Heart left ventricle (tissue), 16 donors: ENCODE results near the gene CCDC169. TPM values are rescaled to one million over a fixed set of nuclear protein-coding genes. Genes with fewer than 3 reads are reported as not detected.
"Not testable (repeated sequence)": the region's sequence is repeated elsewhere in the genome, so short reads cannot be mapped to it uniquely, and the experiment has no call there.

Source experiments
- ATAC-seq, 4 donors: fragments of 200-7000 bp; cut with Tn5 transposase; one replicate each; pipeline ENCODE4 v1.9.1; 2020 to 2022; ENCODE audit warnings: moderate library complexity in 4 of 4, mild to moderate bottlenecking in 3 of 4, moderate number of reproducible peaks in 1 of 4
- DNase-seq, 5 donors: peaks; one replicate each; pipeline ENCODE4 v3.0.0-alpha.2; 2020
- H3K27ac ChIP-seq, 12 donors: fragments of 200-600 bp; sonication (generic) in 4 of 12; one replicate each; pipeline versions ENCODE4 v1.5.0 to v1.8.0; 2016 to 2022; ENCODE audit warnings: mild to moderate bottlenecking in 2 of 12
- H3K27me3 ChIP-seq, 9 donors: fragments of 200-600 bp; sonication (generic) in 2 of 9; one replicate each; pipeline versions ENCODE4 v1.5.1 to v1.8.0; 2016 to 2022; ENCODE audit warnings: mild to moderate bottlenecking in 3 of 9
- H3K36me3 ChIP-seq, 9 donors: fragments of 200-600 bp; sonication (generic) in 2 of 9; one replicate each; pipeline versions ENCODE4 v1.5.0 to v1.8.0; 2018 to 2022; ENCODE audit warnings: mild to moderate bottlenecking in 2 of 9
- H3K4me1 ChIP-seq, 12 donors: fragments of 200-600 bp; sonication (generic) in 4 of 12; one replicate each; pipeline versions ENCODE4 v1.5.0 to v1.8.0; 2016 to 2022; ENCODE audit warnings: mild to moderate bottlenecking in 3 of 12
- H3K4me3 ChIP-seq, 12 donors: fragments of 200-600 bp; sonication (generic) in 4 of 12; one replicate each; pipeline versions ENCODE4 v1.5.0 to v1.8.0; 2017 to 2022; ENCODE audit warnings: mild to moderate bottlenecking in 9 of 12, moderate library complexity in 4 of 12
- H3K9me3 ChIP-seq, 12 donors: fragments of 200-600 bp; sonication (generic) in 4 of 12; one replicate each; pipeline versions ENCODE4 v1.5.0 to v1.8.0; 2016 to 2022; ENCODE audit warnings: mild to moderate bottlenecking in 1 of 12
- POLR2A ChIP-seq, 2 donors: fragments of 450-650 bp; IDR thresholded peaks; one replicate each; pipeline ENCODE4 v1.6.1; 2017; ENCODE audit warnings: antibody characterized with exemption in 2 of 2, mild to moderate bottlenecking in 2 of 2, moderate library complexity in 2 of 2
- WGBS, 4 donors: extraction: QIAGEN DNeasy Blood & Tissue Kit in 2 of 4; methylation state at CpG; one replicate each; pipeline versions ENCODE4 v1.1.5 to v1.1.7; 2013 to 2018; 5-methylcytosine and 5-hydroxymethylcytosine counted together
- intact Hi-C, 10 donors: fragments of 100-400 bp; cut with DNase I; formaldehyde crosslinking; loops; one replicate each; pipeline versions ENCODE4 v1.11.1 to v1.14.2; 2022
- polyA plus RNA-seq, 2 donors: library from polyadenylated mRNA; stranded (reverse); fragments of 200-250 nt; gene quantifications; one replicate each; pipeline ENCODE4 v1.2.3, GENCODE V29; 2013
- total RNA-seq, 9 donors: library from RNA; depleted of rRNA in 2 of 9; stranded (reverse); fragments of >200 nt in 2 of 9; fragmentation: NEBNext Ultra II Directional in 3 of 9; extraction: Animal tissue kit (Norgen Biotek cat#: 25700) in 3 of 9; gene quantifications; one replicate each; pipeline versions ENCODE4 v1.1.0 to v1.2.4, GENCODE V29; 2016 to 2023
- TF ChIP-seq, protein P1 (sequence below), 12 donors: fragments of 200-600 bp; sonication (generic) in 4 of 12; IDR thresholded peaks; one replicate each; pipeline versions ENCODE4 v1.5.0 to v1.8.0; 2018 to 2022; ENCODE audit warnings: antibody characterized with exemption in 12 of 12, mild to moderate bottlenecking in 5 of 12
- donor health status: ischemic (EF 13 %, LVEDD 7.1; RV severe dilation, severe dysfunction).
- donor health status: healthy with polysubstance abuse.
- donor health status: DM: no; HTN: yes; CAD: no.
- donor health status: DM: no; HTN: no; CAD: no.
- donor health status: ischemic (EF 25% LVEDD 6.9; RV normal size, moderate dysfunction).
- donor health status: ischemic (EF 25% LVEDD 5.7; RV mildly dilated, moderate dysfunction).
- donor health status: healthy.
- donor health status: DM: yes; HTN: yes; CAD: no.
- donor health status: ischemic (EF 35%, LVEDD 5.7; RV mildly dilated, moderate dysfunction).
- donor health status: nonischemic (EF 11% LVEDD 7.7; RV severe dilation, severe dysfunction).
- donor health status: DM: yes; HTN: yes; CAD: no.
- donor health status: PGD.
- donor health status: ischemic (EF 29% LVEDD 5.4; RV normal size, mild dysfunction).
- donor health status: nonischemic (EF 23%, LVEDD 6.1; RV moderate dilation, normal function).

Gene CCDC169
- total and polyA plus RNA-seq, 11 donors = 0.20 to 5.7 (median 1.4) TPM

- ATAC-seq = peak in 1 of 4 donors; percentile 49
- Histone ChIP-seq H3K4me3 (no peak overlapping the region), H3K27me3 (no peaks in the 10 kb centered on the region), H3K9me3 (no peaks in the 10 kb centered on the region), H3K36me3 (peaks cover 0 to 94% (median 59%) of the 10 kb centered on the region in 9 donors), H3K4me1 (peaks cover 0 to 4% (median 0%) of the 10 kb centered on the region in 12 donors), H3K27ac (no peak overlapping the region)
- DNase-seq = no peak
- TF ChIP-seq, protein P1, sequence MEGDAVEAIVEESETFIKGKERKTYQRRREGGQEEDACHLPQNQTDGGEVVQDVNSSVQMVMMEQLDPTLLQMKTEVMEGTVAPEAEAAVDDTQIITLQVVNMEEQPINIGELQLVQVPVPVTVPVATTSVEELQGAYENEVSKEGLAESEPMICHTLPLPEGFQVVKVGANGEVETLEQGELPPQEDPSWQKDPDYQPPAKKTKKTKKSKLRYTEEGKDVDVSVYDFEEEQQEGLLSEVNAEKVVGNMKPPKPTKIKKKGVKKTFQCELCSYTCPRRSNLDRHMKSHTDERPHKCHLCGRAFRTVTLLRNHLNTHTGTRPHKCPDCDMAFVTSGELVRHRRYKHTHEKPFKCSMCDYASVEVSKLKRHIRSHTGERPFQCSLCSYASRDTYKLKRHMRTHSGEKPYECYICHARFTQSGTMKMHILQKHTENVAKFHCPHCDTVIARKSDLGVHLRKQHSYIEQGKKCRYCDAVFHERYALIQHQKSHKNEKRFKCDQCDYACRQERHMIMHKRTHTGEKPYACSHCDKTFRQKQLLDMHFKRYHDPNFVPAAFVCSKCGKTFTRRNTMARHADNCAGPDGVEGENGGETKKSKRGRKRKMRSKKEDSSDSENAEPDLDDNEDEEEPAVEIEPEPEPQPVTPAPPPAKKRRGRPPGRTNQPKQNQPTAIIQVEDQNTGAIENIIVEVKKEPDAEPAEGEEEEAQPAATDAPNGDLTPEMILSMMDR (IDR thresholded peaks at IDR 0.05) = no peak
- TF ChIP-seq POLR2A (IDR thresholded peaks at IDR 0.05) = no peak
- intact Hi-C loops = no loop called here
- 78 to 89% (median 88%) methylated on average over 7 of the region's 7 CpGs for WGBS, 4 donors
These were observed 12.9 kb upstream of the CCDC169 start for GRCh38 chr13:36310417-36311108.

GRCh38 chr13:36302289-36302688, 4.7 kb upstream of the CCDC169 start:
- DNase-seq (no peak), ATAC-seq (no peak)
- intact Hi-C loops = no loop called here
- no peak overlapping the region for H3K4me3 ChIP-seq
- peaks cover 0 to 60% (median 34%) of the 10 kb centered on the region in 9 donors for H3K36me3 ChIP-seq
- peaks cover 0 to 11% (median 3%) of the 10 kb centered on the region in 12 donors for H3K4me1 ChIP-seq
- no peaks in the 10 kb centered on the region for H3K9me3 ChIP-seq
- H3K27me3 ChIP-seq = no peaks in the 10 kb centered on the region
- TF ChIP-seq, protein P1 (IDR thresholded peaks at IDR 0.05) = no peak
- no peak for TF ChIP-seq POLR2A (IDR thresholded peaks at IDR 0.05)
- no peak overlapping the region for H3K27ac ChIP-seq
- 79 to 90% (median 87%) methylated on average over 3 of the region's 3 CpGs for WGBS, 4 donors

DNA sequence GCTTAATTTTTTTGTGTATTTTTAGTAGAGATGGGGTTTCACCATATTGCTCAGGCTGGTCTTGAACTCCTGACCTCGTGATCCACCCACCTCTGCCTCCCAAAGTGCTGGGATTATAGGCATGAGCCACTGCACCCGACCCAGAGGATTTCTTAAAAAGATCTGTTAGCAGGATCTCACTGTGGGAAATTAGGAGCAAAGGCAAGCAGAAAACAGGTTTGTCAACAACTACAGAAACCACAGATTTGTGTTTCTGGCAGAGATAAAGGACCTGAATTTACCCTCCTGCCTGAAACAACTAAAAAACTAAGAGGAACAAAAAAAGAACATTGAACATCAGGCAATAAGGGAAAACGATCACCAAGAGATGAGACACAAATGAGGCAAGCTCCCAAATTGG, 1.9 kb upstream of the CCDC169 start:
- intact Hi-C loops = loop anchor here in 1 of 10 donors (5.0 kb wide), 1 partner anchor 48 kb away; the partner anchor contains the start of gene SPART
- 68 to 81% (median 76%) methylated on average over 3 of the region's 3 CpGs for WGBS, 4 donors
- H3K9me3 ChIP-seq, H3K27me3 ChIP-seq, ATAC-seq, H3K27ac ChIP-seq, DNase-seq, H3K4me3 ChIP-seq: not testable (repeated sequence)
- Histone ChIP-seq H3K36me3 (peaks cover 0 to 33% (median 18%) of the 10 kb centered on the region in 9 donors), H3K4me1 (peaks cover 0 to 16% (median 8%) of the 10 kb centered on the region in 12 donors)

DNA sequence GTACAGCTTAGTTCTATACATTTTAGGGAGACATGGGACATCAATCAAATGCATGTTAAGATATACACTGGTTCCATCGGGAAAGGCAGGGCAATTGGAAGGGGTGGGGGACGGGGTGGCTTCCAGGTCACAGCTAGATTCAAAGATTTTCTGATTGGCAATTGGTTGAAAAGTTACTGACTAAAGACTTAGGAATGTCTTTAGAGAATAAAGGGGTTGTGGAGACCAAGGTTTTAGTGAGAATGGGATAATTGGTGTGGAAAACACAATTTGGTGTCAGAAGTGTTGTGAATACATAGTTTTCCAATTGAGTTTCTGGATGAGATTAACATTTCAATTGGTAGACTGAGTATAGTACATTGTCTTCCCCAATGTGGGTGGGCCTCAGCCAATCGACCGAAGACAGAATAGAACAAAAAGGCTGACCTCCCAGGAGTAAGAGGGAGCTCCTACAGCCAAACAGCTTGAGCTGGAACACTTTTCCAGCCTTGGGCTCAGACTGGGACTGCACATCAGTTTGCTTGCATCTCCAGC, 988 bp upstream of the CCDC169 start:
- DNase-seq (no peak), ATAC-seq (peak in 1 of 4 donors; percentile 36)
- TF ChIP-seq, protein P1 (IDR thresholded peaks at IDR 0.05) = no peak
- no peak for TF ChIP-seq POLR2A (IDR thresholded peaks at IDR 0.05)
- no peaks in the 10 kb centered on the region for H3K27me3 ChIP-seq
- peaks cover 0 to 16% (median 8%) of the 10 kb centered on the region in 12 donors for H3K4me1 ChIP-seq
- H3K36me3 ChIP-seq = peaks cover 0 to 24% (median 11%) of the 10 kb centered on the region in 9 donors
- 30 to 50% (median 35%) methylated on average over 4 of the region's 4 CpGs for WGBS, 4 donors
- H3K9me3 ChIP-seq = no peaks in the 10 kb centered on the region
- H3K27ac ChIP-seq = peak overlapping the region in 1 of 12 donors; percentile 85
- intact Hi-C loops = loop anchor here in 1 of 10 donors (5.0 kb wide), 1 partner anchor 49 kb away; the partner anchor contains the start of gene SPART
- H3K4me3 ChIP-seq = peak overlapping the region in 6 of 12 donors; percentile 56 to 68 (median 66)
